ENCODE data around the gene CAMTA1. TPM values are rescaled to one million over a fixed set of nuclear protein-coding genes. Genes with fewer than 3 reads are reported as not detected.

The CAMTA1 gene
- total RNA-seq, 4 donors from 2014 or later, result 86.3 to 170 (median 132) TPM

- no peak overlapping the region for H3K27ac ChIP-seq
- H3K36me3 ChIP-seq, result no peaks in the 10 kb centered on the region
- 52 to 91% methylated on average over 3 to 8 of the region's 27 CpGs for WGBS, 2 donors (ENCODE audit: low coverage in 1 of 2)
- peaks cover 0 to 34% (median 16%) of the 10 kb centered on the region in 3 donors for H3K4me1 ChIP-seq
- no peaks in the 10 kb centered on the region for H3K9me3 ChIP-seq
- no peaks in the 10 kb centered on the region for H3K27me3 ChIP-seq
- TF ChIP-seq POLR2AphosphoS5 (IDR thresholded peaks at IDR 0.05) (no peak), CTCF (IDR thresholded peaks at IDR 0.05) (no peak), EP300 (IDR thresholded peaks at IDR 0.05) (no peak), POLR2A (IDR thresholded peaks at IDR 0.05) (no peak)
- no peak for ATAC-seq
- no peak overlapping the region for H3K4me3 ChIP-seq
These were observed 682.4 kb downstream of the CAMTA1 start for GRCh38 chr1:7467476-7468175.

GRCh38 chr1:7468248-7468647, 683.0 kb downstream of the CAMTA1 start:
- H3K4me1 ChIP-seq, result peaks cover 0 to 34% (median 16%) of the 10 kb centered on the region in 3 donors
- H3K9me3 ChIP-seq, result no peaks in the 10 kb centered on the region
- TF ChIP-seq POLR2A (IDR thresholded peaks at IDR 0.05), result no peak
- no peak for TF ChIP-seq EP300 (IDR thresholded peaks at IDR 0.05)
- no peak for TF ChIP-seq CTCF (IDR thresholded peaks at IDR 0.05)
- no peak for TF ChIP-seq POLR2AphosphoS5 (IDR thresholded peaks at IDR 0.05)
- no peaks in the 10 kb centered on the region for H3K36me3 ChIP-seq
- H3K27me3 ChIP-seq, result no peaks in the 10 kb centered on the region
- H3K27ac ChIP-seq, result no peak overlapping the region
- H3K4me3 ChIP-seq, result no peak overlapping the region
- ATAC-seq, result no peak
- no CpG with 5 or more reads among the region's 9 CpGs for WGBS, 2 donors (ENCODE audit: low coverage in 1 of 2)

- Histone ChIP-seq H3K27ac (peak overlapping the region in 2 of 4 donors; percentile 72 to 81), H3K4me3 (no peak overlapping the region), H3K4me1 (peaks cover 0 to 34% (median 16%) of the 10 kb centered on the region in 3 donors), H3K9me3 (no peaks in the 10 kb centered on the region), H3K27me3 (no peaks in the 10 kb centered on the region), H3K36me3 (no peaks in the 10 kb centered on the region)
- 50 to 53% methylated on average over 8 to 11 of the region's 13 CpGs for WGBS, 2 donors (ENCODE audit: low coverage in 1 of 2)
- no peak for ATAC-seq
- peak; percentile 18 for TF ChIP-seq POLR2AphosphoS5 (IDR thresholded peaks at IDR 0.05)
- TF ChIP-seq POLR2A (IDR thresholded peaks at IDR 0.05), result no peak
- TF ChIP-seq CTCF (IDR thresholded peaks at IDR 0.05), result no peak
These were observed 684.1 kb downstream of the CAMTA1 start for GRCh38 chr1:7469255-7469938.

GRCh38 chr1:7470904-7471638, 685.8 kb downstream of the CAMTA1 start:
- no peak for TF ChIP-seq EP300 (IDR thresholded peaks at IDR 0.05)
- peak; percentile 71 for TF ChIP-seq POLR2AphosphoS5 (IDR thresholded peaks at IDR 0.05)
- Histone ChIP-seq H3K4me1 (peaks cover 0 to 34% (median 16%) of the 10 kb centered on the region in 3 donors), H3K27me3 (no peaks in the 10 kb centered on the region), H3K9me3 (no peaks in the 10 kb centered on the region), H3K4me3 (no peak overlapping the region), H3K27ac (peak overlapping the region in 3 of 4 donors; percentile 72 to 81 (median 76)), H3K36me3 (no peaks in the 10 kb centered on the region)
- 16% methylated on average over 4 of the region's 12 CpGs; no CpG with 5 or more reads in 1 of the 2 donors for WGBS, 2 donors (ENCODE audit: low coverage in 1 of 2)
- ATAC-seq, result peak; percentile 84

GRCh38 chr1:7471836-7472235, 686.6 kb downstream of the CAMTA1 start:
- H3K36me3 ChIP-seq, result no peaks in the 10 kb centered on the region
- H3K27ac ChIP-seq, result peak overlapping the region in 3 of 4 donors; percentile 72 to 81 (median 76)
- no peaks in the 10 kb centered on the region for H3K9me3 ChIP-seq
- 21 to 67% methylated on average over 3 of the region's 14 CpGs for WGBS, 2 donors (ENCODE audit: low coverage in 1 of 2)
- H3K4me3 ChIP-seq, result no peak overlapping the region
- no peak for ATAC-seq
- H3K27me3 ChIP-seq, result no peaks in the 10 kb centered on the region
- peaks cover 0 to 36% (median 16%) of the 10 kb centered on the region in 3 donors for H3K4me1 ChIP-seq
- TF ChIP-seq POLR2A (IDR thresholded peaks at IDR 0.05) (no peak), POLR2AphosphoS5 (IDR thresholded peaks at IDR 0.05) (peak; percentile 61)
